Pulmonary artery endothelial cell (primary cell): ENCODE results near the gene ZNF865. TPM values are rescaled to one million over a fixed set of nuclear protein-coding genes. Genes with fewer than 3 reads are reported as not detected.

Experiments
- DNase-seq: peaks from one replicate; pipeline ENCODE4 v3.0.0-alpha.2; 2011; ENCODE audit warnings: low read depth, low spot score
- total RNA-seq: library from RNA; depleted of rRNA; stranded (reverse); fragments of >200 nt; gene quantifications from 2 replicates; pipeline ENCODE4 v1.2.3, GENCODE V29; 2014

Gene ZNF865
- total RNA-seq, 1 donor from 2014 or later, result 0.86 TPM

DNA sequence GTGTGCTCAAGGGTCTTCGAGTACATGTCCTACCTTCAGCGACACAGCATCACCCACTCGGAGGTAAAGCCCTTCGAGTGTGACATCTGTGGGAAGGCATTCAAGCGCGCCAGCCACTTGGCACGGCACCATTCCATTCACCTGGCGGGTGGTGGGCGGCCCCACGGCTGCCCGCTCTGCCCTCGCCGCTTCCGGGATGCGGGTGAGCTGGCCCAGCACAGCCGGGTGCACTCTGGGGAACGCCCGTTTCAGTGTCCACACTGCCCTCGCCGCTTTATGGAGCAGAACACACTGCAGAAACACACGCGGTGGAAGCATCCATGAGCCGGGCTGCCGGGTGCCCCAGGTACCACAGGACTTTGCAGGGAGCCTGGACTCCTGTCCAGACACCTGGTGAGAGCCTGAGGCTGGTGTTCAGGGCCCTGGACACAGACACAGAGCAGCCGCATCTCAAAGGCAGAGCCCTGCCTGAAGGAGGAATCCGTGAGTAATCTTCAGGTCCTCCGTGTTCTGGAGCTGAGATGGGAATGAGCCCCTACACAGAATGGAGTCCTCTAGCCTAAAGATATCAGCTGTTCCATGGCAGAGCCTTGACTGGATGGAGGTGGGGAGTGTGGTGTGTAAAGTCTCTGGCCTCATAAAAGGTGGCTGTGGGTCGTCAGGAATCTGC is 39.5 kb downstream of the ZNF865 start:
- DNase-seq, result no peak

- no peak for DNase-seq
These were observed 40.0 kb downstream of the ZNF865 start for GRCh38 chr19:55645512-55645881.

- no peak for DNase-seq
These were observed 41.7 kb downstream of the ZNF865 start for GRCh38 chr19:55646889-55647731.

DNA sequence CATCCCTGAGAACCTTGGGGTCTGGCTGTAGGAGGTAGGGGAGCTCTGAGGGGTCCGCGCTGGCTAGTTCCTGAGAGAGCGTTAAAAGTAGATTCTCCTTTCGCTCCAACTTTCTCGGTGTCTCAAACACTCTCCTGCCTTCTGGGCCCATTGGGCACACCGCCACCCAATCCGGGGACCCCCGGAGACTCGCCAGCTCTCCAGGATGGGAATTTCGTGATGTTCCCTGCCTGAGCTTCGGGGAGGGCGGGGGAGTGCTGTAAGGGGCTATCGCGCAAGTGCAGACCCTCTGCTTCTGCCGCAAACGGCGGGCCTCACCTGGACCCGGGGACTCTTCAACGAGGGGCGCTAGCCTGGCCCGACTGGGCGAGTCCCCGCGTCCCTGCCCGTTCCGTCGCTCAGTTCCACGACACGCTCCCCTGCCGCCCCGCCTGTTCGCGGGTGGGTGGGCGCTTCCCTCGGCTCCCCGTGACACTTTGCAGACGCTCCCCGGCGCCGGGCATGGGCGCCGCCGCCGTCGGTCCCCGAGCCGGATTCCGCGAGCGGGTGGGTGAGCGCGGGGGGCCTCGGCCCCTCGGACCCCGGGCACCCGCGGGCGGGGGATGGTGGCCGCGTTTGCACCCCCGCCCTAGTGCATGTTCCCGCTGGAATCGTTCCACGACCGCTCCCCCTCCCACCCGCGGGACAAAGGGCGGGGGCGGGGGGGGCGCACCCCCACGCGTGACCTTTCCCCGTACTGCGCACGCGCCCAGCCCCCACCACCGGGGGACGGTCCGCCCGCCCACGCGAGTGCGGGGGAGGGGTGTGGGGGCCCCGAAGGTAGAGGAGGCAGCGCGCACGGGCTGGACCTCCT is 42.5 kb downstream of the ZNF865 start, which contains the start of gene CCDC106:
TSS of gene CCDC106 (plus strand) at position 481 of the 853 bp plus-strand sequence. CDS start 835 bp downstream, outside the sequence.
- no peak for DNase-seq

GRCh38 chr19:55648585-55649267 is 43.3 kb downstream of the ZNF865 start:
- no peak for DNase-seq

- DNase-seq, result no peak
These were observed 44.0 kb downstream of the ZNF865 start for GRCh38 chr19:55649268-55650125.

DNA sequence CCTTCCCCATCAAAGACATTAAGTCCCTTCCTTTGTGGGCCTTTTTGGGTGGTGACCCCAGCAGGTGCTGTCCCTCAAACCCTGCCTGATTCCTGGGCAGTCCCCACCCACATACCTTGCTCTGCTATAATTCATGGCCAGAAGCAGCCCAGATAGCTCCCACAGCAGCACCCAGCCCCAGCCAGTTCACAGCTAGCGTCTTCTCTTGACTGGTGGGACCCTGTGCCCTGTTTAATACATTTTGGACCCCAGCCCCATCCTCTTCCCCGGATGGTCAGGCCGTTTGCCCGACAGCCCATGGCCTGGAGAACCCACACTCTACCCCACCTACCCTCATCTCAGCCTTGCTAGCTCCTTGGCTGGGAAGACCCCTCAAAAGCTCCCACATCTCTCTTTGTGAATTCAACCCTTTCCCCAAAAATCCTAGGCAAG is 44.7 kb downstream of the ZNF865 start:
- no peak for DNase-seq

DNA sequence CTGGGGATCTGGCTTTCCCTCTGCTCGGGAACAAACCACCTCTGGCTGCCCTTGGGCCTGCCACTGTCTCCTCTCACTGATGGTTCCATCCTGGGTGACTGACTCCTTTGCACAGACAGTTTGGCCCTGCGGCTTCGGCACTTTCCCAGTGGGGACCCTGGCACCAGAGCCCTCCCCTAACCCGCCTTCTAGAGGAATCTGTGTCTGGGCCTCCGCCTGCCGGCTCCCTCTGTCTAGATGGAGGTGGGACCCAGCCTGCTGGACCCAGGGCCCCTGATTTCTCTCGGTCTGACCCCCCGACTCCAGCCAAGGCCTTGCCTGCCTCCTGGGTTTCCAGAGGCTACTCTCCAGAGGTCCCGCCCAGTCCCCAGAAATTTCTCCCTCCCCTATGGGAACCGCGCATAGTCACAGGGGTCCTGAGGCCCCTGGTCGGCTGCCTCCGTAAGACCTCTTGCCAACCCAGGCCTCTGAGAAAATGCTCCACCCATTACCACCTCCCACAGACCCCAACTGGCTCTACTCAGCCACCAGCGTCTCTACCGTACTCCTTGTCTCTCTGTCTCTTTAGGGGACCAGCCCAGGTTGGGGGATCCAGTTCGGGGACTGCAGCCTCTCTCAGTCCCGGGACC is 45.3 kb downstream of the ZNF865 start:
- DNase-seq, result no peak

GRCh38 chr19:55651236-55651635 is 45.8 kb downstream of the ZNF865 start:
- DNase-seq, result no peak

- no peak for DNase-seq
These were observed 47.1 kb downstream of the ZNF865 start for GRCh38 chr19:55652311-55653128.

DNA sequence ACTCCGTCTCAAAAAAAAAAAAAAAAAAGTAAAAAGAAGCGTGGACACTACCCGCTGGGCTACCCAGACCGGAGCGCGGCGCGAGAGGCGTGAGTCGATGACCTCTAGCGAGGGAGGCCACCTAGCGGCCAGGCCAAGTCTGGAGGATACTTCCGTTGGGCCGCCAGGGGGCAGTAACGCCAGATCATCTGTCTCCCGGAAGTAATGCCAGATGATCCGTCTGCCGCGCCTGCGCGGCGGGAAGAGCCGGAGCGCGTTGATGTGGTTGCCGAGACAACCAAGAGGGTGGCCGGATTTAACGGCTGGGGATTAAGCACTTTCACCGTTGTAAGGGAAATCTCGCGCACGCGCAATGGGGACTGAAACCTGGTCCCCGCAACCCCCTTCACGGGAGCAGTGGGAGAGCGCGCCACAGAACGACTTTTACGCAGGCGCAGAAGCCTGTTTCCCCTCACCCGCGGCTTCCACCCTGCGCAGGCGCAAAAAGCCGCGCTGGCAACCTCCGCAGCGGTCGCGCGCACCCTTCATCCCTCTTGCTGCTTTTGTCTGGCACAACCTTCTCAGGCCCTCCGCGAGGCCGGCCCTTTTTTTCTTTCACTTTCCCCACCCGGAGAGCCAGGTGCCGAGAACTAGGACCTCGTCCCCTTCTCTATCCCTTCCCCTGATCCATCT is 48.3 kb downstream of the ZNF865 start:
- peak; percentile 94 for DNase-seq

GRCh38 chr19:55654323-55654867 is 48.9 kb downstream of the ZNF865 start:
- DNase-seq, result peak; percentile 98

DNA sequence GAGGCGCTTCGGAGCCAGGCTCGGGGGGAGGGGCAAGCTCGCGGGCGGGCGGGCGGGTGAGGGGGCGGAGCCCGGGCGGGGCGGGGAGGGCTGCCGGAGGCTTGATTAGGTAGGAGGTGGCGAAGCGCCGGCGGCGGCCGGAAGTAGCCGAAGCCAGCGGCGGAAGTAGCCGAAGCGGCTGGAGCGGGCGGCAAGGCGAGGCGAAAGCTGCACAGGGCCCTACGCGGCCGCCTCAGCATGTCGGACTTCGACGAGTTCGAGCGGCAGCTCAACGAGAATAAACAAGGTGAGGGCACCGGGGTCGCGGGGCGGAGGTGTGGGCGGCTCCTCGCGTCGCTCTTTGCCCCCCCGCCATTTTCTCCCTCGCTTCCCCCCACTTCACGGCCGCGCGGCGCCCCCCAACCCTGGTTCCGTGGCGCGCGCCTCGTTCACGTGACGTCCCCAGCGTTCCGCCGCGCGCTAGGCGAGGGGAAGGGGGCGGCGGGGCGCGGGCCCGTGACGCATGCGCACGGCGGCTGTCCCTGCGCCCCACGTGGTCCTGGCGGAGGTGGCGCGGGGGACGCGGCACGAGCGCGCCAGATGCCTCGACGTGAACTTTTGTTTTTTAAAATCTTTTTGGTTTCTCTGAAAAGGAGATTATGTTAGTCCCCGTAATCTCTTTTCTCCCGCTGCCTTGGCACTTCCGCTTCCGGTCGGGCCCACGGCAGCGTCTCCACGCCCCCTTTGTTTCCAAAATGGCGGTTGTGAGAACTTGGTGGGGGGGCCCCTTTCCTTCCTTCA is 49.6 kb downstream of the ZNF865 start, which contains the start of gene U2AF2:
TSS of gene U2AF2 (plus strand) at position 168 of the 780 bp plus-strand sequence. CDS start at position 238, 70 bp downstream.
- DNase-seq, result peak; percentile 66

- DNase-seq, result no peak
These were observed 50.2 kb downstream of the ZNF865 start for GRCh38 chr19:55655648-55656040.

- no peak for DNase-seq
These were observed 51.1 kb downstream of the ZNF865 start for GRCh38 chr19:55656552-55656951.

DNA sequence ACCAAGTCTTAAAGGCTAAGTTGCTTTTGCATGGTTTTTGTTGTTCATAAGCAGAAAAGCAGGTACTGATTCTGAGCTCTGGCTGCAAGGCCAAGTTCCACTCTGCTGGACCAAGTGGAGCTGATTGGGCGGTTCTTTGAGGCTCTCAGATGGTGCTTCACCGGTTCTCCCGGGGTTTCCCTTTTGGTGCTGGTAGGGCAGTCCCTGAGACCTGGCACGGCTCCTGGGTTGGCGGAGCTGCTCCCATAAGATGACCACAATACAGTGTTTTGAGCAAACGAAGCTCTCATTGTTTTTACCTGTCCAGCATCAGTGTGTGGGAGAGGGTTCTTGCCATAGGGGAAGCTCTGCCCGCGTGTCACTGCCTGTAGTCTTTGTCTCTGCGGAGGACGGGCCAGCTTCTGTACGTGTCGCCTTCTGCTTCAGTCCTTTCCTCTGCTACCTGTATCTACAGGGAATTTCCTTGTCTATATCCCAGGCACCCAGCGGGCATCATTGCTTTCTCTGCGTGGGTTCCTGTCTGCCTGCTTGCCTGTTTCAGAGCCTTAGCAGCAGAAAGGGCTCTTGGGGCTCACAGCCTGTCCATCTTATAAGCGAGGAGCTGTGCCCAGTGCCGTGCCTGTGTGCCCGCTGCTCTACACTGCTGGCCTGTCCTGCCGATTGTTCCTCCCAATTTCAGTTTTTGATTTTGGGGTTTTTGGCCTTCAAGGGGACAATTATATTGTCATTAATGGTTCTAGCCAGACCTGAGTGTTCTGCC is 51.7 kb downstream of the ZNF865 start:
- no peak for DNase-seq
